ENCODE results near the gene HOXD13. TPM values are rescaled to one million over a fixed set of nuclear protein-coding genes. Genes with fewer than 3 reads are reported as not detected.

HOXD13 gene
- polyA plus RNA-seq, 1 donor = not detected

GRCh38 chr2:176095421-176095820, 2.9 kb downstream of the HOXD13 start:
- DNase-seq = no peak

GRCh38 chr2:176096243-176096985, 3.9 kb downstream of the HOXD13 start:
- no peak for DNase-seq

GRCh38 chr2:176096986-176097819, 4.7 kb downstream of the HOXD13 start:
- no peak for DNase-seq

GRCh38 chr2:176097820-176098365, 5.4 kb downstream of the HOXD13 start:
- no peak for DNase-seq

- DNase-seq = no peak
Observed at GRCh38 chr2:176098366-176099158, 6.0 kb downstream of the HOXD13 start.

GRCh38 chr2:176099159-176099727, 6.7 kb downstream of the HOXD13 start:
- DNase-seq = no peak

- DNase-seq = no peak
Observed at GRCh38 chr2:176099728-176100546, 7.4 kb downstream of the HOXD13 start, which contains the start of gene HOXD12. HOXD12 (plus strand) TSS chr2:176099795; CDS start chr2:176099802, 7 bp downstream.

GRCh38 chr2:176100547-176101140, 8.1 kb downstream of the HOXD13 start:
- DNase-seq = no peak

GRCh38 chr2:176101216-176101830, 8.8 kb downstream of the HOXD13 start:
- no peak for DNase-seq

GRCh38 chr2:176101842-176102241, 9.3 kb downstream of the HOXD13 start:
- DNase-seq = no peak

GRCh38 chr2:176102309-176102866, 9.9 kb downstream of the HOXD13 start:
- no peak for DNase-seq

- DNase-seq = no peak
Observed at GRCh38 chr2:176103194-176103593, 10.7 kb downstream of the HOXD13 start.

- no peak for DNase-seq
Observed at GRCh38 chr2:176103742-176104315, 11.3 kb downstream of the HOXD13 start.

- DNase-seq = no peak
Observed at GRCh38 chr2:176104316-176105077, 12.0 kb downstream of the HOXD13 start.

- DNase-seq = no peak
Observed at GRCh38 chr2:176105078-176105729, 12.7 kb downstream of the HOXD13 start.

- DNase-seq = no peak
Observed at GRCh38 chr2:176105730-176106580, 13.4 kb downstream of the HOXD13 start.

All from hindlimb muscle (tissue), 1 donor.